GM23338 (cell line): ENCODE data around the gene ORM1. TPM values are rescaled to one million over a fixed set of nuclear protein-coding genes. Genes with fewer than 3 reads are reported as not detected.

Experiments
- ATAC-seq: fragments of 200-7000 bp; cut with Tn5 transposase; 3 replicates; pipeline ENCODE4 v1.9.1; 2020
- DNase-seq: peaks from one replicate; pipeline ENCODE4 v3.0.0-alpha.2; 2015; ENCODE audit warnings: low spot score
- H2AFZ ChIP-seq: fragments of 200-600 bp; sonication (generic); 2 replicates; pipeline ENCODE4 v1.8.0; 2016; ENCODE audit warnings: antibody characterized with exemption, mild to moderate bottlenecking, moderate library complexity
- H3F3A ChIP-seq: fragments of 200-600 bp; sonication (generic); replicated peaks from 2 replicates; pipeline ENCODE4 v1.8.0; 2017; ENCODE audit warnings: antibody characterized with exemption, mixed run types, low read depth
- H3K27ac ChIP-seq: fragments of 200-600 bp; sonication (generic); 2 replicates; pipeline ENCODE4 v1.6.1; 2016; ENCODE audit warnings: low read depth
- H3K27me3 ChIP-seq: fragments of 200-600 bp; sonication (generic); 2 replicates; pipeline ENCODE4 v1.8.0; 2016; ENCODE audit warnings: mild to moderate bottlenecking, mixed run types, moderate library complexity; ENCODE audit not compliant: insufficient read depth
- H3K36me3 ChIP-seq: fragments of 200-600 bp; sonication (generic); 2 replicates; pipeline ENCODE4 v1.8.0; 2016; ENCODE audit warnings: mild to moderate bottlenecking; ENCODE audit not compliant: insufficient read depth
- H3K4me1 ChIP-seq: fragments of 200-600 bp; sonication (generic); 2 replicates; pipeline ENCODE4 v1.8.0; 2016; ENCODE audit warnings: mild to moderate bottlenecking, moderate library complexity; ENCODE audit not compliant: insufficient read depth
- H3K4me2 ChIP-seq: fragments of 200-600 bp; sonication (generic); 2 replicates; pipeline ENCODE4 v1.7.1; 2017; ENCODE audit warnings: mixed run types
- H3K4me3 ChIP-seq: fragments of 200-600 bp; sonication (generic); 2 replicates; pipeline ENCODE4 v1.6.1; 2016; ENCODE audit warnings: mixed run types
- H3K79me2 ChIP-seq: fragments of 200-600 bp; sonication (generic); replicated peaks from 2 replicates; pipeline ENCODE4 v1.8.0; 2017; ENCODE audit warnings: mild to moderate bottlenecking; ENCODE audit not compliant: insufficient read depth
- H3K9me2 ChIP-seq: fragments of 200-600 bp; sonication (generic); 2 replicates; pipeline ENCODE4 v1.8.0; 2017; ENCODE audit not compliant: insufficient read depth
- H4K20me1 ChIP-seq: fragments of 200-600 bp; sonication (generic); replicated peaks from 2 replicates; pipeline ENCODE4 v1.8.0; 2017; ENCODE audit warnings: mild to moderate bottlenecking; ENCODE audit not compliant: insufficient read depth
- H3K27ac Mint-ChIP-seq: 2 replicates; pipeline ENCODE4 v1.8.0; 2020; ENCODE audit warnings: inconsistent platforms, mild to moderate bottlenecking, moderate library complexity, mixed read lengths
- H3K27me3 Mint-ChIP-seq: 3 replicates; pipeline ENCODE4 v1.8.0; 2022; ENCODE audit warnings: low read depth, mild to moderate bottlenecking, moderate library complexity, mixed read lengths, inconsistent platforms; ENCODE audit not compliant: insufficient read depth, poor library complexity
- H3K36me3 Mint-ChIP-seq: 3 replicates; pipeline ENCODE4 v1.8.0; 2021; ENCODE audit warnings: low read depth, mild to moderate bottlenecking, inconsistent platforms, moderate library complexity, mixed read lengths
- H3K4me1 Mint-ChIP-seq: 3 replicates; pipeline ENCODE4 v1.8.0; 2020; ENCODE audit warnings: mild to moderate bottlenecking, inconsistent platforms, mixed read lengths
- H3K4me3 Mint-ChIP-seq: 3 replicates; pipeline ENCODE4 v1.8.0; 2021; ENCODE audit warnings: moderate library complexity, mild to moderate bottlenecking, inconsistent platforms, mixed read lengths
- H3K9me3 Mint-ChIP-seq: 3 replicates; pipeline ENCODE4 v1.8.0; 2020; ENCODE audit warnings: moderate library complexity, mild to moderate bottlenecking, inconsistent platforms, mixed read lengths
- CREB1 ChIP-seq: fragments of 250-450 bp; sonication (Bioruptor Pico); IDR thresholded peaks from 2 replicates; pipeline ENCODE4 v1.5.0; 2020; ENCODE audit warnings: low read depth, mild to moderate bottlenecking, moderate library complexity
- CTCF ChIP-seq, 2 experiments: fragments of 200-600 bp in 1 of 2; sonication (generic) in 1 of 2; conservative IDR thresholded peaks; 2 replicates each; pipeline versions ENCODE4 v1.5.1 to v1.6.1; 2016 to 2017; ENCODE audit warnings: antibody characterized with exemption in 2 of 2, low read depth in 2 of 2, mild to moderate bottlenecking in 2 of 2, moderate library complexity in 1 of 2
- EZH2 ChIP-seq: fragments of 200-600 bp; sonication (generic); IDR thresholded peaks from one replicate; pipeline ENCODE4 v1.8.0; 2017; ENCODE audit warnings: antibody characterized with exemption, mild to moderate bottlenecking, low read depth; ENCODE audit not compliant: unreplicated experiment
- EZH2phosphoT487 ChIP-seq: fragments of 200-600 bp; sonication (generic); IDR thresholded peaks from one replicate; pipeline ENCODE4 v1.8.1; 2018; ENCODE audit warnings: antibody characterized with exemption; ENCODE audit not compliant: unreplicated experiment
- JUNB ChIP-seq: IDR thresholded peaks from one replicate; pipeline ENCODE4 v1.6.1; 2016; ENCODE audit warnings: antibody characterized with exemption; ENCODE audit not compliant: unreplicated experiment
- NANOG ChIP-seq: IDR thresholded peaks from 2 replicates; pipeline ENCODE4 v1.6.1; 2016; ENCODE audit warnings: antibody characterized with exemption, borderline replicate concordance
- POLR2AphosphoS5 ChIP-seq: IDR thresholded peaks from 2 replicates; pipeline ENCODE4 v1.6.1; 2016; ENCODE audit warnings: antibody characterized with exemption, low read depth
- STAT1 ChIP-seq: IDR thresholded peaks from one replicate; pipeline ENCODE4 v1.6.1; 2016; ENCODE audit warnings: antibody characterized with exemption; ENCODE audit not compliant: unreplicated experiment
- ZNF114 ChIP-seq: fragments of 250-450 bp; sonication (Bioruptor Pico); IDR thresholded peaks from 2 replicates; pipeline ENCODE4 v1.5.0; 2020; ENCODE audit warnings: mild to moderate bottlenecking, moderate library complexity
- ZNF331 ChIP-seq: fragments of 250-450 bp; sonication (Bioruptor Pico); IDR thresholded peaks from 2 replicates; pipeline ENCODE4 v1.5.0; 2020; ENCODE audit warnings: low read depth, mild to moderate bottlenecking, moderate library complexity
- ZNF462 ChIP-seq: fragments of 250-450 bp; sonication (Bioruptor Pico); IDR thresholded peaks from 2 replicates; pipeline ENCODE4 v1.5.0; 2020; ENCODE audit warnings: mild to moderate bottlenecking, moderate library complexity
- polyA plus RNA-seq: library from polyadenylated mRNA; unstranded; fragments of >200 nt; fragmentation: Nextera tagmentation; extraction: Ambion mirVana; gene quantifications from 2 replicates; pipeline ENCODE4 v1.2.1, GENCODE V29; 2016
- total RNA-seq: library from RNA; depleted of rRNA; stranded (reverse); fragments of >200 nt; shearing (Covaris generic); gene quantifications from 2 replicates; pipeline ENCODE4 v1.2.3, GENCODE V29; 2014
- TF ChIP-seq, protein P1 (sequence below): IDR thresholded peaks from 2 replicates; pipeline ENCODE4 v1.6.1; 2016; ENCODE audit warnings: antibody characterized with exemption
- TF ChIP-seq, protein P2 (sequence below): IDR thresholded peaks from one replicate; pipeline ENCODE4 v1.6.1; 2018; ENCODE audit warnings: antibody characterized with exemption; ENCODE audit not compliant: unreplicated experiment

The ORM1 gene
- total and polyA plus RNA-seq, 2 experiments from 2014 or later: not detected

GRCh38 chr9:114316605-114317230 lies 6.2 kb upstream of the ORM1 start:
- H3K4me1 Mint-ChIP-seq: peaks cover 8% of the 10 kb centered on the region
- ATAC-seq (no peak; the same call in 2 of the 3 replicates), DNase-seq (no peak)
- no peak overlapping the region for H2AFZ ChIP-seq
- TF ChIP-seq ZNF462 (CRISPR knock-in tag): no peak
- no peak for TF ChIP-seq EZH2
- TF ChIP-seq POLR2AphosphoS5: no peak
- TF ChIP-seq CREB1 (CRISPR knock-in tag): no peak
- no peak for TF ChIP-seq STAT1
- TF ChIP-seq EZH2phosphoT487: no peak
- TF ChIP-seq, protein P1, sequence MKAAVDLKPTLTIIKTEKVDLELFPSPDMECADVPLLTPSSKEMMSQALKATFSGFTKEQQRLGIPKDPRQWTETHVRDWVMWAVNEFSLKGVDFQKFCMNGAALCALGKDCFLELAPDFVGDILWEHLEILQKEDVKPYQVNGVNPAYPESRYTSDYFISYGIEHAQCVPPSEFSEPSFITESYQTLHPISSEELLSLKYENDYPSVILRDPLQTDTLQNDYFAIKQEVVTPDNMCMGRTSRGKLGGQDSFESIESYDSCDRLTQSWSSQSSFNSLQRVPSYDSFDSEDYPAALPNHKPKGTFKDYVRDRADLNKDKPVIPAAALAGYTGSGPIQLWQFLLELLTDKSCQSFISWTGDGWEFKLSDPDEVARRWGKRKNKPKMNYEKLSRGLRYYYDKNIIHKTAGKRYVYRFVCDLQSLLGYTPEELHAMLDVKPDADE: no peak
- TF ChIP-seq, protein P2, sequence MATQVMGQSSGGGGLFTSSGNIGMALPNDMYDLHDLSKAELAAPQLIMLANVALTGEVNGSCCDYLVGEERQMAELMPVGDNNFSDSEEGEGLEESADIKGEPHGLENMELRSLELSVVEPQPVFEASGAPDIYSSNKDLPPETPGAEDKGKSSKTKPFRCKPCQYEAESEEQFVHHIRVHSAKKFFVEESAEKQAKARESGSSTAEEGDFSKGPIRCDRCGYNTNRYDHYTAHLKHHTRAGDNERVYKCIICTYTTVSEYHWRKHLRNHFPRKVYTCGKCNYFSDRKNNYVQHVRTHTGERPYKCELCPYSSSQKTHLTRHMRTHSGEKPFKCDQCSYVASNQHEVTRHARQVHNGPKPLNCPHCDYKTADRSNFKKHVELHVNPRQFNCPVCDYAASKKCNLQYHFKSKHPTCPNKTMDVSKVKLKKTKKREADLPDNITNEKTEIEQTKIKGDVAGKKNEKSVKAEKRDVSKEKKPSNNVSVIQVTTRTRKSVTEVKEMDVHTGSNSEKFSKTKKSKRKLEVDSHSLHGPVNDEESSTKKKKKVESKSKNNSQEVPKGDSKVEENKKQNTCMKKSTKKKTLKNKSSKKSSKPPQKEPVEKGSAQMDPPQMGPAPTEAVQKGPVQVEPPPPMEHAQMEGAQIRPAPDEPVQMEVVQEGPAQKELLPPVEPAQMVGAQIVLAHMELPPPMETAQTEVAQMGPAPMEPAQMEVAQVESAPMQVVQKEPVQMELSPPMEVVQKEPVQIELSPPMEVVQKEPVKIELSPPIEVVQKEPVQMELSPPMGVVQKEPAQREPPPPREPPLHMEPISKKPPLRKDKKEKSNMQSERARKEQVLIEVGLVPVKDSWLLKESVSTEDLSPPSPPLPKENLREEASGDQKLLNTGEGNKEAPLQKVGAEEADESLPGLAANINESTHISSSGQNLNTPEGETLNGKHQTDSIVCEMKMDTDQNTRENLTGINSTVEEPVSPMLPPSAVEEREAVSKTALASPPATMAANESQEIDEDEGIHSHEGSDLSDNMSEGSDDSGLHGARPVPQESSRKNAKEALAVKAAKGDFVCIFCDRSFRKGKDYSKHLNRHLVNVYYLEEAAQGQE: no peak
- no peak for TF ChIP-seq ZNF331 (CRISPR knock-in tag)
- no peak for TF ChIP-seq NANOG
- no peak for TF ChIP-seq JUNB
- no peak; a peak in 1 of 4 replicates for TF ChIP-seq CTCF (conservative IDR thresholded peaks at IDR 0.05; ENCODE audit: low read depth in 2 of 2)
- no peak for TF ChIP-seq ZNF114
- no peak overlapping the region for H3K4me3 ChIP-seq
- no peaks in the 10 kb centered on the region for H3F3A ChIP-seq
- H3K9me3 Mint-ChIP-seq: no peaks in the 10 kb centered on the region; the same call in 1 of the 3 replicates
- H3K36me3 ChIP-seq: no peaks in the 10 kb centered on the region
- H3K27ac ChIP-seq: no peak overlapping the region
- H3K4me2 ChIP-seq: no peak overlapping the region
- H3K27me3 Mint-ChIP-seq: peaks cover 6% of the 10 kb centered on the region
- no peak overlapping the region for H3K4me3 Mint-ChIP-seq
- no peaks in the 10 kb centered on the region for H3K9me2 ChIP-seq
- H3K36me3 Mint-ChIP-seq: no peaks in the 10 kb centered on the region
- no peaks in the 10 kb centered on the region for H3K27me3 ChIP-seq
- H3K79me2 ChIP-seq: no peaks in the 10 kb centered on the region
- no peaks in the 10 kb centered on the region for H3K4me1 ChIP-seq
- no peak overlapping the region for H3K27ac Mint-ChIP-seq
- H4K20me1 ChIP-seq: no peaks in the 10 kb centered on the region
